Gastroesophageal sphincter (tissue), 3 donors: Measurements from ENCODE around the gene MTRR.

Experiments used
- EP300 ChIP-seq: sonication (generic); formaldehyde crosslinking; IDR thresholded peaks from one replicate; pipeline ENCODE4 v1.6.1; 2017; ENCODE audit warnings: antibody characterized with exemption, mild to moderate bottlenecking
- POLR2A ChIP-seq, 2 donors: fragments of 450-650 bp; IDR thresholded peaks; one replicate each; pipeline ENCODE4 v1.6.1; 2017; ENCODE audit warnings: antibody characterized with exemption in 2 of 2, mild to moderate bottlenecking in 2 of 2, moderate library complexity in 1 of 2
- POLR2AphosphoS5 ChIP-seq: sonication (generic); formaldehyde crosslinking; IDR thresholded peaks from one replicate; pipeline ENCODE4 v1.6.1; 2017; ENCODE audit warnings: antibody characterized with exemption
- TF ChIP-seq, protein P1 (sequence below), 4 experiments: fragments of 200-600 bp in 2 of 4; fragments of 450-650 bp in 2 of 4; sonication (generic) in 1 of 4; IDR thresholded peaks; one replicate each; pipeline ENCODE4 v1.5.1; 2017 to 2019; ENCODE audit warnings: antibody characterized with exemption in 4 of 4, mild to moderate bottlenecking in 2 of 4, moderate library complexity in 2 of 4

- TF ChIP-seq, protein P1, sequence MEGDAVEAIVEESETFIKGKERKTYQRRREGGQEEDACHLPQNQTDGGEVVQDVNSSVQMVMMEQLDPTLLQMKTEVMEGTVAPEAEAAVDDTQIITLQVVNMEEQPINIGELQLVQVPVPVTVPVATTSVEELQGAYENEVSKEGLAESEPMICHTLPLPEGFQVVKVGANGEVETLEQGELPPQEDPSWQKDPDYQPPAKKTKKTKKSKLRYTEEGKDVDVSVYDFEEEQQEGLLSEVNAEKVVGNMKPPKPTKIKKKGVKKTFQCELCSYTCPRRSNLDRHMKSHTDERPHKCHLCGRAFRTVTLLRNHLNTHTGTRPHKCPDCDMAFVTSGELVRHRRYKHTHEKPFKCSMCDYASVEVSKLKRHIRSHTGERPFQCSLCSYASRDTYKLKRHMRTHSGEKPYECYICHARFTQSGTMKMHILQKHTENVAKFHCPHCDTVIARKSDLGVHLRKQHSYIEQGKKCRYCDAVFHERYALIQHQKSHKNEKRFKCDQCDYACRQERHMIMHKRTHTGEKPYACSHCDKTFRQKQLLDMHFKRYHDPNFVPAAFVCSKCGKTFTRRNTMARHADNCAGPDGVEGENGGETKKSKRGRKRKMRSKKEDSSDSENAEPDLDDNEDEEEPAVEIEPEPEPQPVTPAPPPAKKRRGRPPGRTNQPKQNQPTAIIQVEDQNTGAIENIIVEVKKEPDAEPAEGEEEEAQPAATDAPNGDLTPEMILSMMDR (IDR thresholded peaks at IDR 0.05): no peak
- TF ChIP-seq POLR2A (IDR thresholded peaks at IDR 0.05) (no peak), POLR2AphosphoS5 (no peak), EP300 (no peak)
These were observed 25.9 kb downstream of the MTRR start for GRCh38 chr5:7894860-7895259.
